HG02623 (cell line): ENCODE data around the gene MYOF.
"Not testable (repeated sequence)": the region's sequence is repeated elsewhere in the genome, so short reads cannot be mapped to it uniquely, and the experiment has no call there.

Experiments
- ATAC-seq: cut with Tn5 transposase; IDR thresholded peaks from one replicate; pipeline ENCODE4 v1.9.1; 2021; ENCODE audit warnings: moderate library complexity; ENCODE audit not compliant: unreplicated experiment

Gene MYOF

DNA sequence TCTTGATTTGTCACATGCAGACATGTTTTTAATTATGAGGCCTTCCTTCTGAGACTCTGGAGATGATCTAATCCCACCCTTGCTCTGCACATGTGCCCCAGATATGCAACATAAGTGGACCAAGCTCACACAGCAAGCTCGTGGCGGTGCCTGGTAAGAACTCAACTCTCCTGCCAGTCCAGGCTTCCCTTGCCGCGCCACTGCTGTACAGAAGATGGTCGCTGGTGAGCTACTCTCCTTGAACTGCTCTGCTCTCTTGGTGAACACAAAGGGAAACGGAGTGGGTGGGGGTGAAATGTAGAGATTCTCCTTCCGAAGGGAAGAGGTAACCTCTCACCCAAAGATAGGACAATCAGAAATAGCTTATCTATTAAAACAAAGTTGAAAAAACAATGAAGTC lies 25.7 kb downstream of the MYOF start:
- no peak for ATAC-seq

DNA sequence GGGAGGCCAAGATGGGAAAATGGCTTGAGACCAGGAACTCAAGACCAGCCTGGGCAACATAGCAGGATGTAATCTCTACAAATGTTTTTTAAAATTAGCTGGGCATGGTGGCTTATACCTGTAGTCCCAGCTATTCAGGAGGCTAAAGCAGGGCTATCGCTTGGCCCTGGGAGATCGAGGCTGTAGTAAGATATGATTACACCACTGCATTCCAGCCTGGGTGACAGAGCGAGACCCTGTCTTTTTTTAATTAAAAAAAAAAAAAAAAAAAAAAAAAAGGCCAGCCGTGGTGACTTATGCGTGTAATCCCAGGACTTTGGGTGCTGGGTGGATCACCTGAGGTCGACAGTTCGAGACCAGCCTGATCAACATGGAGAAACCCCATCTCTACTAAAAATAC lies 27.4 kb downstream of the MYOF start:
- no peak for ATAC-seq

DNA sequence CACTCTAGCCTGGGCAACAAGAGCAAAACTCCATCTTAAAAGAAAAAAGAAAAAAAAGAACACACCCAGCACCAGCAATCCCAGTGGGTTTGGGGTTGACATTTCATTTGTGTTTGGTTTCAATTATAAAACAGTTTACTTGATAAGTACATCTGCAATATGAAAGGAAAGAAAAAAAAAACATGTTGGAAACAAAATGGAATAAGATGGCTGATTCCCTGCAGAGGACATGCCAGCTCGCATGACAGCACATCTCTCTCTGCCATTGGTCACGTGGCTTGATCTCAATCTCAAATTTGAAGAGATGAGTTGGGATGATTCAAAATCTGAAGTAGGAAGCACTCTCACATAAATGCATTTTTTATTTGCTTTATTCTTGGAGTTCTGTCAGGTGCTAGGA lies 28.0 kb downstream of the MYOF start:
- no peak for ATAC-seq

DNA sequence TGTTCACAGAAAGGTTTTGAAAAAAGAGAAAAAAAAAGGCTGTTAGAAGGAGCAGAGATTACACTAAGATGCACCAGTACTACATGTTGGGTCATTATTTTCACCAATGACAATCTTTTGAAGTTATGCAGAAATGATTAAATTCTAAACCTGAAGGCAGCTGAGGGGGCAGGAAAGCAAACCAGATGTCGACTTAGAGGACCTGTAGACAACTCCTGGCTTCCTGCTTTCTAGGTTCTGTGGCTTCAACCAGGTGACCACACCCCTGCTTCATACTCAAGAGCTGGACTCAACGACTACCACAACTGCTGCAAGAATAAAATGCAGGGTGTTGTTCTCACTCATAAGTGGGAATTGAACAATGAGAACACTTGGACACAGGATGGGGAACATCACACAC lies 30.0 kb downstream of the MYOF start:
- no peak for ATAC-seq

DNA sequence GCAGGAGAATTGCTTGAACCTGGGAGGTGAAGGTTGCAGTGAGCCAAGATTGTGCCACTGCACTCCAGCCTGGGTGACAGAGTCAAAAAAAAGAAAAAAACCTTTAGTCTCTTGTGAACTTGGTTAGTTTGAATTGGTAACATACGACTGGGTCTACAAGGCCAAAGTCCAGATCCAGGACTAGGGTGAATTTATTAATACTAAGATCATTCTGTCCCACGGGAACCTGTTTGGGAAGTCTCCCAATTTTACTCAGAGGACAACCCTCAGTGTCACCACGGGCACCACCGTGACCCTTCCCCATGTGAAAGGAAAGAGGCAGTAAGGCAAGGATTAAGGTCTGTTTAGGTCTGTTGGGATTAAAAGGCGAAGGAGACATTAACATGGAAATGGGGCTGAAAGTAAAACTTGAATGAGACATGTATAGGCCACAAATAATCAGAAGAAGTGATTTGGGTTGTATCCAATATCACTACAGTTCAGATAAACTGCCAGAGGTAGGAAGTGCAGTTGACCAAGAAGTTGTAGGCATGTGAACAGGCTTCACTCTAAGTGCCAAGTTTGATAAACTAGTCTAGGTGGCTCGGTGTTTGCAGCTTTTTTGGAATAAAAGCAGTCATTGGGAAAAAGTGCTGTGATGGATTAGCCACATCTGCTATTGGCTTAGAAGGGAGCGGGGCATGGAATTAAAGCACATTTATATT lies 30.7 kb downstream of the MYOF start:
- ATAC-seq, result no peak

DNA sequence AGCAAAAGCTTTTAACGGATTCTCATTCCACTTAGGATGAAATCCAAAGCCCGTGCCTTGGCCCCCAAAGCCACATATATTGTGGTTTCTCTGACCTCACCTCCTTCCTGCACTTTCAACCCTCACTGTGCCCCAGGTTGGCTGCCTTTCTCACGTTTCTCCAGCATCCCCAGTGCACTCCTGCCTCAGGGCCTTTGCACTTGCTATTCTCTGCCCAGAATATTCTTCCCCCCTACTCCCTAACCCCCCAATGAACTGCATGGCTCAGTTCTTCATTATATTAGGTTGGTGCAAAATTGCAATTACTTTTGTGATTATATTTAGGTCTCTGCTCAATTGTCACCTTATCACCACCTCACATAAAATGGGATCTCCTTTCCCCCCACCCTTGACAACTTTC lies 34.2 kb downstream of the MYOF start:
- ATAC-seq, result no peak

DNA sequence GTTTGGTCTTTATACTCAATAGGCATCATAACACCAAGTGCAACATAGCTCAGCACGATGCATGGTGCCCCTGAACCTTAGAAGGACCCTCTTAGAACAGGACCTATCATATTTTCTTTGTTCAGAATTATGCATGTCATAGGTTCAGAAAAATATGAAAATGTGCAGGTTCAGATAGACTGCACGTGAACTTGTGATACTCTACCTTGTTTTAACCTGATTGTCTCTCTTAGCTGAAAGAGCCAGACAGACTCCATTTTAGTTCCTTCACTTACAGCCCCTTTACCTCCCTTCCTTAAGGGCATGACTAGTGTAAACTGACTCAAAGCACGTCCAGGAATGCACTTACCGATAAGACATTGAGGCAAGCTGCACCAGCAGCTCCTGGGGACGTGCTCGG lies 35.1 kb downstream of the MYOF start:
- ATAC-seq, result no peak

DNA sequence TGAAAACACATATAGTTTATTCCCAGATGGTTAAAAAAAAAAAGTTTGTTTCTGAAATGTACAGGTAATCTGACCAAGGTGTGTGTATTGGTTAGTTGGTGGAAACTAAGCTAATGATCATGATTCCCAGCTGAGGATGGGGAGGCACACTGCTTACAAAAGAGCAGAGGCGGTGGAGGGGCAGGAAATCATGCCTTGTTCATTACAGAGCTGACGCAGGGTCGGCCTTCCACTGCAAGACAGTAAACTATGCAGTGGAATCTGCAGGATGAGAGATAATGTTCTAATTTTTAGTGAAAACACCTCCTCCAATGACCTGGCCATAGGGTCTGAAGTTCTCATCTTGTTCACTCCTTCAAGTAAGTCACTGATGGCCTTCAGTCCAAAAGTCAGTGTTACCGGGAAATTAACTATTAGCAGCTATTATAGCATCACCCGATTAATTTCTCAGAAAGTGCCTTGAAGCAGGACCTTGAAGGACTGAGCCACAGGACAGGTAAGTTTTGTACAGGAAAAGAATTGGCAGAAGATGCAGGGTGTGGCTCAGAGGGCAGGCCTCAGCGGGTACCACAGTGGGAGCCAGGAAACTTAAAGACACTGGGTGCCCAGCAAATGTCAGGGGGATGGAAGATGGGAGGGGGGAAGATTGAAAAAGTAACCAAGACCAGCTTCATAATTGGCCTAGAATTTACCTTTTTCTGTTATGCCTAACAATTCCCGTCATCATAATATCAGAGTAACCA lies 36.0 kb downstream of the MYOF start:
- no peak for ATAC-seq

DNA sequence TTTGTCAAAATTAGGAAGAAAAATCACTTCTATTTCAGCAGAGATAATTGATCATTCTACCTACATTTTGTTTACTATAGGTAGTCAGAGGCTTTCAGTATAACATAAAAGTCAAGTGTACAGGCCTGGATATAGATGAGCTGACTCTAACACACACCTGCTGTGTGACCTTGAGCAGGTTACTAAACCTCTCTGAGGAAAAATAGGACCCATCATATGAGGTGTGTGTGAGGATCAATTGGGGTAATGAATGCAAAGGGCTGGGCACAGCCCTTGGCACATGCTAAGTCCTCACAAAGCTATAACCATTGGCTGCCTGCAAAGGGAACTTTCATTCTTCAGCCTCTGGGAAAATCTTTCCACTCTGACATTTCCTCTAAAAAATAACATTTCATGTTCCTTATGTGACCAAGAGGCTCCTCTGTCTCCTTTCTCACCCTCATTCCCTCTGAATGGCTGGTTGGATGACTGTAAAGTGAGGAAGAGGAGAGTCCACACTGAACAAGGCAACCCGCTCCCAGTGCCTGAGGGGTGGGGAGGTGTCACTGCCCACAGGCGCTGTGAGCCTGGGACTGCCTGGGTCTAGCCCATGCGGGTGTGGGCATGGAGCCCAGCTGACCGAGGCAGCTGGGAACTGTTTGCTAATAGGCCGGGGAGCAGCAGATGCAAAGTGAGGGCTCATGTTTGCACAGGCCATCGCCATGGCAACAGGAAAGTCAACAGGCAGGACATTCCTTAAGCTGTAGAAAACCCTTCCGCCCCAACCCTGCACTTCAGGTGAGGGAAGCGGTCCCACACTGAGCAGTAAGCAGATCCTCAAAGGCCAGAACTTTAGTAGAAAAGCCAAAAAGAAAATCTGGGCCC lies 36.8 kb downstream of the MYOF start:
- ATAC-seq, result no peak

DNA sequence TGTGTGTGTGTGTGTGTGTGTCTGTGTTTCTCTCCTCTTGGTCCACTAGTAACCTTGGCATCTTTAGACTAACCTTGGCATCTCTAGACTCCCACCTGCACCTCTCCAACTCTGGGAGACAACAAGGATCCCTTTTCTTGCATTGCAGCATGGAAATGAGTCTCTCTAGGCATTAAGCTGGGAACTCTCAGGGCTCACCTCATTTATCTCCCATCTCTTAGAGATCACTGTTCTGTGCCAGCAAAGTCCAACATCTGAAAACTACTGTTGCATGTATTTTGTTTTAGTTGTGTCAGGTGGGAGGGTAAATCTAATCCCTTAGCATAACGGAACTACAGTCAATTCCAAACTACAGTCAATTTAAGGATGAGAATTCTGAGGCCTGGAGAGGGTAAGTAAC lies 38.7 kb downstream of the MYOF start:
- ATAC-seq, result no peak

DNA sequence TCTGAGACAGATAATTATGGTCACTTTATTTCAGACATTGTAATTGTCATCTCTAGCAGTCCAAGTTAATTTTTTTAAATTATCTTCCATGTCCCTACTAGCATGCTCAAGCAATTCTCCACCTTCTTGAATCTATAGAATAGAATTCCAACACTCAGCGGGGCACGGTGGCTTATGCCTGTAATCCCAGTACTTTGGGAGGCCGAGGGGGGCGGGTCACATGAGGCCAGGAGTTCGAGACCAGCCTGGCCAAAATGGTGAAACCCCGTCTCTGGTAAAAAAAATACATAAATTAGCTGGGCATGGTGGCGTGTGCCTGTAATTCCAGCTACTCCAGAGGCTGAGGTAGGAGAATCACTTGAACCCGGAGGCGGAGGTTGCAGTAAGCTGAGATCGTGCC lies 39.4 kb downstream of the MYOF start:
- ATAC-seq, result not testable (repeated sequence)

DNA sequence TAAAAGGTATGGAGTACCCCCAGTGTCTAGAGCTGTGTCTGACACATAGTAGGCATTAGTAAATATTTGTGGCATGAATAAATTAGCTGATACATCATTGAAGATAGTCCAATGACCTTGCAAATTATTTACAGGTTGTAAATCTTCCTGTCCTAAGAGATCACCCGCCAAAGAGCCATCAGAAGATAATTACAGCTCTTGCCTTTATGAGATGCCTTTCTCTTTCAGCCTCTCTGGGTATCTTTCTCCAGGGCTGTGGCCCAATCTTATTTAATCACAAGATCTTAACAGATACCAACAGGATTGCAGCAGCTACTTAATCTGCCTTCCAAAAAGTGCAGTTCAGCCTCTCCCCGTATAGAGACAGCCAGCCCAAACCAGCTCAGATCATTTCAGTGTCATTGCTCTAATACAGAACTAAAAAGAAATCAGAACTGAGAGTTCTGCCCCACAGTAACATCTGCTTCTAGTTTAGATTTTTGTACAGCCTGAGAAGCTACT lies 41.5 kb downstream of the MYOF start:
- no peak for ATAC-seq

DNA sequence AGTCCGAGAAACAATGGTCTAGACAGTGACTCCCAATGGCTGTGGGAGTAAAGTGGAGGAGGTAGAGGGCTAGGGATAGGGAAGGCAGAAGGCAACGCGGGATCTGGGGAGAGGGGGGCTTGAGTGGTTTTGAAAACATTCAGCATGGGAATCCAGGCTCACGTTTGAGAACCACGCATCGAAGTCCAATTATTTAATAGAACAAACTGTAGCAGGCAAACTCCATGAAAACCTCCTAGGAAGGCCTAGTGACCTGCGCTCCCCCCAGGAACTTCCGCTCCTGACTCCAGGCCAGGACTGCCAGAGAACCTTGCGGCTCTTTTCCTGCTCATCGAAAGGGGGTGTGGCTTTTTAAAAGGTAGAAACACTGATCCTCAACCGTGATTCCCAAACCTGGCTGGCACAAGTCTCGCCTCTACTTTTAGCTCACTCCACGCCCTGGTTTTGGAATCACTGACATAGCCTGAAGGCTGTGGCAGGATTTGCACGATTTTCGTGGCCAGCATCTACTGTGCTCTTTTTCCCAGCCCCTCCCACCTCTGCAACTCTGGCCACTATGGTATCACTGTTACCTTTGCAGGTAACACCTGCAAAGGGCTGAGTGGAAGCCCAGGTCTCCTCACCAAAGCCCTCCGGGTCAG lies 43.4 kb downstream of the MYOF start:
- ATAC-seq, result no peak

DNA sequence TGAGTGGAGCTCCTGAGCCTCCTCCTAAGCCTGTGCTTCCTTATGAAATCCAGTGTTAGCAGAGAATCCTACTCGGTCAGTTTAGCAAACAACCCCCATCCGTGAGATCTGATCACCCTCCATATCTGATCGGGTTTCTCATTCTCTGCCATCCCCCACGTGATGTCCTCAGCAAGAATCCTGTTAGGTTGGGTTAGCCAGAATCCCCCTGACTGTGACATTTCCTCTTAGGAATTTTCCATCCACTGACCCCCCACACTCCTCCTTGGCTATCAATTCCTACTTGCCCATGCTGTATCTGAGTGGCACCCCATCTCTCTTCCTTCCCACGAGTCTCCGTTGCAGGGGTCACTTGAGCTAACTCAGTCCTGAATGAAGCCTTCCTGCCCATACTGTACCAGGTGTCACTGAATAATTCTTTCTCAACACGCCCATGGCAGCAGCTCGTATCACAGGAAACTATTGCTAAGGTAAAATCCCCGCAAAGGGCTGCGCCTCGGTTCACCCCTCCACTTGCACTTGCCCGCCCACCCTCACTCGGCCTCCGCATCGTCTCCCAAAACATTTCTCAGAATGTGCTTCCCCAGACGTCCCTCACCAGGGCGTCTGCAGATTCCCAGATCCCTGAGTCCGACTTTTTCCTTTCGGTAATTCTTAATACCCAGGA lies 44.1 kb downstream of the MYOF start:
- no peak for ATAC-seq

DNA sequence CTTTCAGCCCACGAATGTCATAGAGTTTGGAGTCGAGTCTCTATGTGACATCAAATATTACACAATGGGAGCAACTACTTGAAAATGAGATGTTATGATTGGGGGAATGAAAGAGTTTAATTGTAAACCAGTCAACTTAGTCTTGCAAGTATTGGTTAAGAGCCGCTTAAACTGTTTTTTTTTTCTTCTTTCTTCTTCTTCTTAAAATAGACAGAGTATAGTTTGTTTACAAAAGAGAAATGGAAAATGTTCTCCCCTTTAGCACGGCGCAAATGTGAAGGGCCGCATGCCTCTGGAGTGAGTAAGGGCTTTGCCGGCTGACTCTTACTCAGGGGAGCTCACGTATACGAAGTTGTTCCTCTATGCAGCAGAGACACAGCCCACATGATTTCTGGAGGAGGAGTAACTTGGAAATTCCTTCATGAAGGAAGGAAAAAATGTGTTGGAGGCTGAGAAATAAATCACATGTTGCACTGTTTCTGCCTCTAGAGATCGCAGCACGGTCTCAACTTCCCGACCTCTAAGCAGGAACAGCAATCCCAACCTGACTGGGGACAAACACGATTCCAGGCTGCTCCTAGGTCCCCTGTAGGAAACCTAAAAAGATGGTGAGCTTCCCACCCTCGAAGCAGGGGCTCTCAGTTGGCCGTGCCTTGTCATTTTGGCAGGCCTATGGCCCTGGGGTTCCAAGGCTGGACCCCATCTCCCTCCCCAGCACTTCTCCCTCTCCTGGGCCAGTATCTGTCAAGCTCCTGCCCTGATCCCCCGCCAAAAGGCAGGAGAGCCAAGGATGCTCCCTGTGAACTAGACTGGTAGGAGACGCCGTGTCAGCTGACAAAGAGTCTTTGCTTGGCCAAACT lies 44.8 kb downstream of the MYOF start:
- ATAC-seq, result no peak

DNA sequence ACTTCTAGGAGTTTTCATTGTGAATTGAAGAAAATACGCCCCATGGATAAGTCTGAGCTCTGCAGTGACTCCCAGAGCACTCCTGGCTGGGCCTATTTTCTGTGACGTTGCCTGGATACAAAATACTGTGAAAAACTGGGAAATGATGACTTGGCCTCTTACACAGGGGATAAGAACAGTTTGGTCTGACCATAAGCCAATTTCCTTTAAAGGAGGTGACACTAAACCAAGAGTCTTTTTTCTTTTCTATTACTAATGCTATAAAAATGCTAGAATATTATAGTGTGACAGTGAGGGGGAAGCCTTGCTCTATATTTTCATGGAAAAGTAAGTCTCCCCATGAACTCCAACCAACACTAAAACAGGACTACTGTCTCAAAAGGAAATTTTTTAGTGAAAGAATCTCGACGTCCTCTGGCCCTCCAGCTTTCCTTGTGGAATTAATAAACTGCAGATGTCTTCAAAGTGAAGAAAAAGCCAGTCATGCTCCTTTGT lies 45.5 kb downstream of the MYOF start:
- ATAC-seq, result no peak

DNA sequence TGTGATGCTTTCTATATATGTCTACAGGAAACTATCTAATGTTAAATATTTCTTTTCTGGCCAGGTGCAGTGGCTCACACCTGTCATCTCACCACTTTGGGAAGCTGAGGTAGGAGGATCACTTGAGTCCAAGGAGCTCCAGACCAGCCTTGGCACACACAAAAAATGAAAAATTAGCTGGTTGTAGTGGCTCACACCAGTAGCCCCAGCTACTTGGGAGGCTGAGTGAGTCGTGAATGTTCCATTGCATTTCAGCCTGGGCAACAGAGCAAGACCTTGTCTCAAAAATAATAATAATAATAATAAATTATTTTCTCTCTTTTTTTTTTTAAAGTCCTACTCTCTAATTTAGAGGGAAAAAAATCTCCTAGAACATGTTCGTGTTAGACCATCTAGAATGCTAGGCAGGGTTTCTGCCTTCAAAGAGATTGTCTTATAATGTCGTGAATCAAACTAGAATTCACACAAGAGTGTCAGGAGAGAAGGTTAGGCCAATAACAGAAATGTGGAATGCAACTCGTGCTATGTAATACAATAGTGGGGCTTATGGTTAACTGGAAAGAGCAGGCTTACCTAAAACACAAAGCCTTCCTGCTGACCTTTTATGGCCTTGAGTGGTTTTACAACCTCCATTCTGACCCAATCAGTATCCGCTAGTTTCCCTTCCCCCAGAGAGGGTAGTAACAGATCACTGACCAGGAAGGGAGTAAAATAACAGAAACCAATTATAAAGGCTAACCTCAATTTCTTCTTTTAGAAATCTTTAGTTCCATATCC lies 46.3 kb downstream of the MYOF start:
- ATAC-seq, result no peak

DNA sequence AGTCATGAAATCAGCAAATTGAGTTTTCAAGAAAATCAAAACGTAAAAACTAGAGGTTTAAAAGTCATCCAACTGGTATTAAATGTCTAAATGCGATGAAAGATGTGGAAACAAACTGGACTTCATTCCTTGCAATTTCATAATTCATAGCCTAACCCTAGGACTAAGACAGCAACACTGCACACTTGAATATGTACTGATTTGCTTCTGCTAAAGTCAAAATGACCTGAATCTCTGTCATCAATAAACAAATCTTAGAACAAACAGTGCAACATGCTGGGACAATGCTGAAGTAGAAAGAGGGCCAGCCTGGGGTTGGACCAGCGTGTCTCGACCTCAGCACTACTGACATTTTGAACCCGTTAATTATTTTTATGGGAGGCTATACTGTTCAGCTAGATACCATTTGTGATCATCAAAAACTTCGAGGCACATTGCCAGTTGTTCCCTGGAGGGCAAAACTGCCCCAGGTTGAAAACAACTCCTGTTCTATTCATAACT lies 47.1 kb downstream of the MYOF start:
- ATAC-seq, result no peak

DNA sequence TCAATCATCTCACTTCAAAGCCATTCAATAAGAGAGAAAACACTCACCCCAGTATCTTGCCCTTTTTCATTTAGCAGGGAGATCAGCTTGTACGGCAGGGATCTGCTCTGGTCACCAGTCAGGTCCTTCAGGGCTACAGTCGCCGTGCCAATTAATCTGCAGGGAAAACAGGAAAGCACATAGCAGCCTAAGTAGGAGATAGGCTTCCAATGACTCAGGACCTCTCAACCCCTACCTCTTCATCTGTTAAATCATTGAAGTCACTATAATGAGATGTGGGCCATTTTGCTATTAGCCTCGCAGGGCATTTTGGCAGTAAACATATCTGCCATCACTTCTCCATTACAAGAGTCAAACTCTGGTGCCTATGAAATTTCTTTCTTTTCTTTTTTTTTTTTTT lies 50.8 kb downstream of the MYOF start:
- no peak for ATAC-seq
